Upper lobe of left lung (tissue), 6 donors: ENCODE measurements around the gene RERE. TPM values are rescaled to one million over a fixed set of nuclear protein-coding genes. Genes with fewer than 3 reads are reported as not detected.

Experiments used
- ATAC-seq, 2 donors: fragments of 200-7000 bp; cut with Tn5 transposase; one replicate each; pipeline ENCODE4 v1.9.1; 2022; ENCODE audit warnings: mild to moderate bottlenecking in 2 of 2, moderate library complexity in 2 of 2; ENCODE audit not compliant: low FRiP score in 2 of 2
- DNase-seq, 2 donors: peaks; one replicate each; pipeline ENCODE4 v3.0.0-alpha.2; 2019 to 2020
- H3K27ac ChIP-seq, 4 donors: fragments of 200-600 bp; sonication (generic); one replicate each; pipeline ENCODE4 v1.5.1; 2016 to 2019
- H3K27me3 ChIP-seq, 4 donors: fragments of 200-600 bp; sonication (generic); one replicate each; pipeline ENCODE4 v1.5.1; 2017 to 2019
- H3K36me3 ChIP-seq, 4 donors: fragments of 200-600 bp; sonication (generic); one replicate each; pipeline ENCODE4 v1.5.1; 2016 to 2019
- H3K4me1 ChIP-seq, 4 donors: fragments of 200-600 bp; sonication (generic); one replicate each; pipeline ENCODE4 v1.5.1; 2018 to 2019
- H3K4me3 ChIP-seq, 4 donors: fragments of 200-600 bp; sonication (generic); one replicate each; pipeline ENCODE4 v1.5.1; 2017 to 2019; ENCODE audit warnings: mild to moderate bottlenecking in 2 of 4, moderate library complexity in 1 of 4
- H3K9me3 ChIP-seq, 4 donors: fragments of 200-600 bp; sonication (generic); one replicate each; pipeline ENCODE4 v1.5.1; 2018 to 2019
- EP300 ChIP-seq, 4 donors: sonication (generic); formaldehyde crosslinking; IDR thresholded peaks; one replicate each; pipeline ENCODE4 v1.5.1; 2017; ENCODE audit warnings: antibody characterized with exemption in 4 of 4, control low read depth in 2 of 4
- POLR2A ChIP-seq, 4 donors: fragments of 450-650 bp; IDR thresholded peaks; one replicate each; pipeline ENCODE4 v1.5.1; 2016 to 2017; ENCODE audit warnings: antibody characterized with exemption in 4 of 4, mild to moderate bottlenecking in 2 of 4
- POLR2AphosphoS5 ChIP-seq, 2 donors: sonication (generic); formaldehyde crosslinking; IDR thresholded peaks; one replicate each; pipeline ENCODE4 v1.5.1; 2017; ENCODE audit warnings: antibody characterized with exemption in 2 of 2
- WGBS, 2 donors: methylation state at CpG; one replicate each; pipeline ENCODE4 v1.1.5; 2017 to 2018; 5-methylcytosine and 5-hydroxymethylcytosine counted together
- total RNA-seq, 6 donors: library from RNA; depleted of rRNA in 4 of 6; stranded (reverse); fragments of >200 nt in 4 of 6; gene quantifications; one replicate each; pipeline versions ENCODE4 v1.1.0 to v1.2.1, GENCODE V29; 2016 to 2021
- TF ChIP-seq, protein P1 (sequence below), 6 experiments: fragments of 450-650 bp in 4 of 6; fragments of 200-600 bp in 2 of 6; sonication (generic) in 2 of 6; IDR thresholded peaks; one replicate each; pipeline ENCODE4 v1.5.1; 2016 to 2019; ENCODE audit warnings: antibody characterized with exemption in 6 of 6
- donor health status: DM: no; HTN: no; CAD: no; lungs with moderate emphysema.
- donor health status: DM: no; HTN: yes; CAD: no; lungs with severe emphysema.

RERE gene
- total RNA-seq, 6 donors from 2014 or later, result 75.5 to 222 (median 104) TPM

DNA sequence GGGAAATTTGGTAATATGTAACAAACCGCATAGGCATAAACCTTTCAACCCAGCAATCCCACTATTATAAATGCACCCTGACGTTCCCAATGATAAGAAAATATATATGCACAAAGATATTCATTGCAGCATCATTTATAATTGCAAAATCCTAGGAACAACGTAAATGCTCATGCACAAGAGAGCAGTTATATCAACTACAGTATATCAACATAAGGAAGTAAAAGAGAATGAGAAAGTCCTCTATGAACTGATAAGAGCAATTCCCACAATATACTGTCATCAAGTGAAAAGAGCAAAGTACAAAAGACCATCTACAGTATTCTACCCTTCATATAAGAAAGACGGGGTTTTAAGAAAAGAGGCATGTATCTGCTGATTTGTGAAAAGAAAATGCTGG, 269.6 kb downstream of the RERE start:
- ATAC-seq, result no peak
- WGBS, 2 donors, result 85 to 93% methylated on average over 4 of the region's 4 CpGs
- no peak overlapping the region for H3K27ac ChIP-seq

DNA sequence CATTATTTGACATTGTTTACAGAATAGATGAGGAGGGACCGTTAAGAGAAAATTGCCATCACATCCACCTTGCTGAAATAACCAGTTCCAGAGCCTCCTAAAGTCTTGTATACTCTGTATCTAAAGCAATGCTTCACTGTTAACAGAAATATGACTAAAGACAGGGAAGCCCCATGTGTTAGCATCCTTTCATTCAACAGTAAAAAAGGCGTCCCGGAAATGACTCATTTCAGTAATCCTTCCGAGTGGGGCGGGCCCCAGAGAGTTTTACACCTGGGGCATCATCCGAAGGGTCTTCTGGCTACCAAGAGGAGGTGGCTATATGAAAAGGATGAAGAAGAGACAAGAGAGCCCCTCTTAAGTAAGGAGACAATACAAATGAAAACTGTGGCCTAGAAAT, 272.4 kb downstream of the RERE start:
- DNase-seq, result no peak
- Histone ChIP-seq H3K27ac (no peak overlapping the region), H3K36me3 (peaks cover 0 to 2% (median 0%) of the 10 kb centered on the region in 4 donors), H3K4me1 (peaks cover 0 to 5% (median 0%) of the 10 kb centered on the region in 4 donors), H3K27me3 (no peaks in the 10 kb centered on the region), H3K4me3 (no peak overlapping the region), H3K9me3 (no peaks in the 10 kb centered on the region)
- TF ChIP-seq, protein P1, sequence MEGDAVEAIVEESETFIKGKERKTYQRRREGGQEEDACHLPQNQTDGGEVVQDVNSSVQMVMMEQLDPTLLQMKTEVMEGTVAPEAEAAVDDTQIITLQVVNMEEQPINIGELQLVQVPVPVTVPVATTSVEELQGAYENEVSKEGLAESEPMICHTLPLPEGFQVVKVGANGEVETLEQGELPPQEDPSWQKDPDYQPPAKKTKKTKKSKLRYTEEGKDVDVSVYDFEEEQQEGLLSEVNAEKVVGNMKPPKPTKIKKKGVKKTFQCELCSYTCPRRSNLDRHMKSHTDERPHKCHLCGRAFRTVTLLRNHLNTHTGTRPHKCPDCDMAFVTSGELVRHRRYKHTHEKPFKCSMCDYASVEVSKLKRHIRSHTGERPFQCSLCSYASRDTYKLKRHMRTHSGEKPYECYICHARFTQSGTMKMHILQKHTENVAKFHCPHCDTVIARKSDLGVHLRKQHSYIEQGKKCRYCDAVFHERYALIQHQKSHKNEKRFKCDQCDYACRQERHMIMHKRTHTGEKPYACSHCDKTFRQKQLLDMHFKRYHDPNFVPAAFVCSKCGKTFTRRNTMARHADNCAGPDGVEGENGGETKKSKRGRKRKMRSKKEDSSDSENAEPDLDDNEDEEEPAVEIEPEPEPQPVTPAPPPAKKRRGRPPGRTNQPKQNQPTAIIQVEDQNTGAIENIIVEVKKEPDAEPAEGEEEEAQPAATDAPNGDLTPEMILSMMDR (IDR thresholded peaks at IDR 0.05), result no peak
- TF ChIP-seq EP300 (IDR thresholded peaks at IDR 0.05) (no peak), POLR2A (IDR thresholded peaks at IDR 0.05) (no peak), POLR2AphosphoS5 (IDR thresholded peaks at IDR 0.05) (no peak)
- 76 to 86% methylated on average over 6 of the region's 6 CpGs for WGBS, 2 donors
- no peak for ATAC-seq

More for the DNA sequence above, 269.6 kb downstream of the RERE start:
- no peaks in the 10 kb centered on the region for H3K27me3 ChIP-seq
- H3K9me3 ChIP-seq, result no peaks in the 10 kb centered on the region
- no peaks in the 10 kb centered on the region for H3K36me3 ChIP-seq
- peaks cover 0 to 8% (median 2%) of the 10 kb centered on the region in 4 donors for H3K4me1 ChIP-seq
- H3K4me3 ChIP-seq, result no peak overlapping the region
- no peak for DNase-seq
- TF ChIP-seq POLR2AphosphoS5 (IDR thresholded peaks at IDR 0.05) (no peak), POLR2A (IDR thresholded peaks at IDR 0.05) (no peak), EP300 (IDR thresholded peaks at IDR 0.05) (no peak)
- TF ChIP-seq, protein P1 (IDR thresholded peaks at IDR 0.05), result no peak

DNA sequence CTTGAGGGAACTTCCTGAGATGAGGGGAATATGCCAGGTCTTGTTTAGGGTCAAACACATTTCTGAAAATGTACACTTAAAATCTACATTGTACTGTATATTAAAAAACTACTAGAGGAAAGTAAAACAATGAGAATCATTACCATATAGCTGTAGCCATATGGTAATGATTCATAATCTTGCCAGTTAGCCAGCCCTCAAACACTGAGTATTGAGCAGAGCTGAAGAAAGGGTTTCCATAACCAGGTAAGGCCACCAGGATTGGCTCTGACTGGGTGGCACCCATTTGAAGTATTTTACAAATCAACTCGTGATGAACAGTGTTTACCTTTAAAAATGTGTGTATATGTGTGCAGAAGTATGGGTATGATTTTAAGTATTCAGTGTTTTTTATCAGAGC, 272.8 kb downstream of the RERE start:
- TF ChIP-seq EP300 (IDR thresholded peaks at IDR 0.05), result no peak
- TF ChIP-seq, protein P1 (IDR thresholded peaks at IDR 0.05), result no peak
- TF ChIP-seq POLR2AphosphoS5 (IDR thresholded peaks at IDR 0.05), result no peak
- no peak for TF ChIP-seq POLR2A (IDR thresholded peaks at IDR 0.05)

DNA sequence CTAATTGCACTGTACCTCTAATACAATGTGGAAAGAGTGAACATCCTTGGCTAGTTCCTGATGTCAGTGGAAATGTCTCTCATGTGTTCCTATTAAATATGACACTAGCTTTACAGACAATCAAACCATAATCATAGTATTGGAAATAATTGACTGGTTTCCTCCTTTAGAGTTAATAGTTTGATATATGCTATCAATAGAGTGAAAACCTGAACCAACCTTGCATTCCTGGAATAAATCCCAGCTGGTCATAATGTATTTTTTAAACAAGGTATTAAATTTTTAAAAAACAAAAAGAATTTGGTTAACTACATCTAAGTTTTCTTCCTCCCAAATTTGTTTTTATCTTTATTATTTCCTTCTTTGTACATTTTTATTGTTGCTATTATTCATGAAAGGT, 273.5 kb downstream of the RERE start:
- H3K9me3 ChIP-seq, result no peaks in the 10 kb centered on the region
- H3K27ac ChIP-seq, result no peak overlapping the region
- peaks cover 0 to 4% (median 0%) of the 10 kb centered on the region in 4 donors for H3K36me3 ChIP-seq
- H3K27me3 ChIP-seq, result no peaks in the 10 kb centered on the region
- TF ChIP-seq, protein P1 (IDR thresholded peaks at IDR 0.05), result no peak
- TF ChIP-seq EP300 (IDR thresholded peaks at IDR 0.05) (no peak), POLR2A (IDR thresholded peaks at IDR 0.05) (no peak), POLR2AphosphoS5 (IDR thresholded peaks at IDR 0.05) (no peak)
- H3K4me3 ChIP-seq, result no peak overlapping the region
- DNase-seq, result no peak
- H3K4me1 ChIP-seq, result peaks cover 0 to 5% (median under 1%) of the 10 kb centered on the region in 4 donors
- ATAC-seq, result no peak

More for the DNA sequence above, 272.8 kb downstream of the RERE start:
- DNase-seq (no peak), ATAC-seq (no peak)
- H3K27me3 ChIP-seq, result no peaks in the 10 kb centered on the region
- no peaks in the 10 kb centered on the region for H3K9me3 ChIP-seq
- peaks cover 0 to 5% (median 0%) of the 10 kb centered on the region in 4 donors for H3K4me1 ChIP-seq
- WGBS, 2 donors, result 68 to 76% methylated on average over 1 of the region's 1 CpG
- no peak overlapping the region for H3K4me3 ChIP-seq
- H3K36me3 ChIP-seq, result peaks cover 0 to 4% (median 0%) of the 10 kb centered on the region in 4 donors
- no peak overlapping the region for H3K27ac ChIP-seq

DNA sequence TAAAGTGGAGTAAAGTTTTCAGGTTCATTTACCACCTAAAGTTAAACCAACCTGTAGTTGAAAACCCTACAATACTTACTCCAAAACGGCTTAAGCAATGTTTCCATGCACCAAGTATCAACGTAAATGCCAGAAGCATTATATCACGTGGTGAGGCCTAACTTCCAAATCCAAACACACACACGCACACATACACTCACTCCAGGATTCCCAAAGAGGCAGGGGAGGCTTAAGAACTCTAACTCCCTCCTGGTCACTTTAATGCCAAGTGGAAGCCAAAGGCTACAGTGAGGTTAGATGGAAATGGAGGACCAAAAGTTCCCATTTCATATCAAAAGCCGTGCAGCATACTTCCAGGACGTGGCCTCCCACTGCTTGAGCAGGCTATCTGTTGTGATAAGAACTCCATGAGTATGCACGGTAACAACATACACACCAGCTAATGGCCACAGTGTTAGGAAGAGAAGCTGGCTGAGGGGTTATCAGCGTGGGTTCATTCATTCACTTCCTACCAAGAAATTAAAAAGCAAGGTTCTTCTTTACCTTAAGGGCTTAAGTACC, 275.4 kb downstream of the RERE start:
- H3K4me1 ChIP-seq, result peaks cover 0 to 10% (median 8%) of the 10 kb centered on the region in 4 donors
- no peaks in the 10 kb centered on the region for H3K9me3 ChIP-seq
- no peak for TF ChIP-seq POLR2AphosphoS5 (IDR thresholded peaks at IDR 0.05)
- TF ChIP-seq, protein P1 (IDR thresholded peaks at IDR 0.05), result no peak
- no peak for TF ChIP-seq POLR2A (IDR thresholded peaks at IDR 0.05)
- TF ChIP-seq EP300 (IDR thresholded peaks at IDR 0.05), result no peak
- no peak for DNase-seq
- peaks cover 0 to 4% (median 0%) of the 10 kb centered on the region in 4 donors for H3K36me3 ChIP-seq
- no peak overlapping the region for H3K27ac ChIP-seq
- H3K27me3 ChIP-seq, result no peaks in the 10 kb centered on the region
- H3K4me3 ChIP-seq, result no peak overlapping the region
- 86 to 90% methylated on average over 8 of the region's 8 CpGs for WGBS, 2 donors
- no peak for ATAC-seq
